Gastrocnemius medialis (tissue), 4 donors: ENCODE results near the gene WSCD2.

ENCODE experiments used
- CTCF ChIP-seq, 5 experiments: fragments of 450-650 bp in 3 of 5; fragments of 200-600 bp in 2 of 5; sonication (generic) in 2 of 5; IDR thresholded peaks in 4 of 5; conservative IDR thresholded peaks in 1 of 5; 1 replicate in 4 of 5; 2 replicates in 1 of 5; pipeline ENCODE4 v1.5.1; 2016 to 2019; ENCODE audit warnings: antibody characterized with exemption in 5 of 5, mild to moderate bottlenecking in 3 of 5, moderate library complexity in 3 of 5
- POLR2A ChIP-seq, 2 donors: fragments of 450-650 bp; IDR thresholded peaks; one replicate each; pipeline ENCODE4 v1.6.1; 2017; ENCODE audit warnings: antibody characterized with exemption in 2 of 2, mild to moderate bottlenecking in 2 of 2, moderate library complexity in 2 of 2

DNA sequence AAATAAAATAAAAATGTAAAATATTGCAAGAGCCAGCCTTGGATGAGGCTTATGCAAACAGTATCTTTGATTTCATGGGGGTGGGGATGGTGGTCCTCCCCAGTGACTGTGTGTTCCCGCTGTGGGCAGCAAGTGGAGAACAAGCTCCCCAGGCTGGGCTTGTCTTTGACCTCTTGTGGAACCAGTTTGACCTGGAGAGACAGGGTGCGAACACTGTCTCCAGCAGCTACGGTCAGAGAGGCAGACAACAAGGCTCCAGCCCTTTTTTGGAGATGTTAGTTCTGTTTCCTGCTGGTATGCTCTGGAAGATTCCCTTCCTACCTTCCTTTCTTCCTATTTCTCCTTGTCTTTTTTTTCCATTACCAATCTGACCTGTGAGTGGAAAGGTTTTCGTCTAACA lies 21.8 kb upstream of the WSCD2 start:
- no peak for TF ChIP-seq CTCF (IDR thresholded peaks at IDR 0.05 in 4 of 5, conservative IDR thresholded peaks at IDR 0.05 in 1 of 5)
- TF ChIP-seq POLR2A (IDR thresholded peaks at IDR 0.05): no peak
